Neural cell (in vitro differentiated cells): ENCODE measurements around the gene DTNBP1. TPM values are rescaled to one million over a fixed set of nuclear protein-coding genes. Genes with fewer than 3 reads are reported as not detected.

Experiments
- H2AFZ ChIP-seq: fragments of 200-600, 300-800 bp; sonication (generic), shearing (Covaris generic); 2 replicates; pipeline ENCODE4 v1.6.0; 2014; ENCODE audit warnings: low read depth, mild to moderate bottlenecking, antibody characterized with exemption, low read length, moderate library complexity
- H3F3A ChIP-seq: fragments of 200-600 bp; shearing (Covaris generic); 2 replicates; pipeline ENCODE4 v1.6.1; 2016; ENCODE audit warnings: mild to moderate bottlenecking, moderate library complexity, mixed read lengths, antibody characterized with exemption, low read length; ENCODE audit not compliant: insufficient read depth, poor library complexity, severe bottlenecking
- H3K27ac ChIP-seq: fragments of 200-600, 300-800 bp; sonication (generic), shearing (Covaris generic); 2 replicates; pipeline ENCODE4 v1.5.1; 2014; ENCODE audit warnings: mild to moderate bottlenecking, low read length, moderate library complexity
- H3K27me3 ChIP-seq: fragments of 300-800, 200-600 bp; sonication (generic), shearing (Covaris generic); 2 replicates; pipeline ENCODE4 v1.6.0; 2014; ENCODE audit warnings: mild to moderate bottlenecking, low read depth, low read length, moderate library complexity; ENCODE audit not compliant: insufficient read depth
- H3K36me3 ChIP-seq: fragments of 300-800, 200-600 bp; sonication (generic), shearing (Covaris generic); 2 replicates; pipeline ENCODE4 v1.5.1; 2014; ENCODE audit warnings: mild to moderate bottlenecking, antibody characterized with exemption, low read length, moderate library complexity; ENCODE audit not compliant: insufficient read depth
- H3K4me2 ChIP-seq: fragments of 300-800, 200-600 bp; sonication (generic), shearing (Covaris generic); 2 replicates; pipeline ENCODE4 v1.6.0; 2014; ENCODE audit warnings: mild to moderate bottlenecking, low read length
- H3K4me3 ChIP-seq: fragments of 300-800, 200-600 bp; sonication (generic), shearing (Covaris generic); 2 replicates; pipeline ENCODE4 v1.5.1; 2014; ENCODE audit warnings: mild to moderate bottlenecking, low read length, moderate library complexity
- H3K79me2 ChIP-seq: fragments of 200-600 bp; shearing (Covaris generic); replicated peaks from 2 replicates; pipeline ENCODE4 v1.6.0; 2014; ENCODE audit warnings: mild to moderate bottlenecking, low read length, moderate library complexity; ENCODE audit not compliant: insufficient read depth
- H3K9ac ChIP-seq: fragments of 300-800, 200-600 bp; sonication (generic), shearing (Covaris generic); 2 replicates; pipeline ENCODE4 v1.6.1; 2016; ENCODE audit warnings: mild to moderate bottlenecking, low read length, mixed read lengths
- H3K9me2 ChIP-seq: fragments of 200-600 bp; shearing (Covaris generic); 2 replicates; pipeline ENCODE4 v1.6.1; 2016; ENCODE audit warnings: mild to moderate bottlenecking, low read length, mixed read lengths; ENCODE audit not compliant: insufficient read depth
- H3K9me3 ChIP-seq: fragments of 200-600, 300-800 bp; sonication (generic), shearing (Covaris generic); 2 replicates; pipeline ENCODE4 v1.6.1; 2016; ENCODE audit warnings: mild to moderate bottlenecking, mixed run types, low read length, moderate library complexity, mixed read lengths
- H4K20me1 ChIP-seq: fragments of 200-600 bp; shearing (Covaris generic); 2 replicates; pipeline ENCODE4 v1.6.1; 2016; ENCODE audit warnings: mild to moderate bottlenecking, mixed run types; ENCODE audit not compliant: insufficient read depth
- CTCF ChIP-seq: fragments of 450-650 bp; IDR thresholded peaks from 2 replicates; pipeline ENCODE4 v1.5.1; 2014; ENCODE audit warnings: antibody characterized with exemption, mild to moderate bottlenecking, moderate library complexity; ENCODE audit not compliant: poor library complexity, severe bottlenecking
- EP300 ChIP-seq: fragments of 450-650 bp; conservative IDR thresholded peaks from 2 replicates; pipeline ENCODE4 v1.6.1; 2014; ENCODE audit warnings: antibody characterized with exemption, mild to moderate bottlenecking, moderate library complexity; ENCODE audit not compliant: poor library complexity, severe bottlenecking
- EZH2 ChIP-seq: fragments of 200-600, 300-800 bp; shearing (Covaris generic), sonication (generic); IDR thresholded peaks from 2 replicates; pipeline ENCODE4 v1.6.1; 2014; ENCODE audit warnings: antibody characterized with exemption, low read length, borderline replicate concordance, mild to moderate bottlenecking; ENCODE audit not compliant: insufficient read depth, poor library complexity, severe bottlenecking
- MXI1 ChIP-seq: fragments of 450-650 bp; conservative IDR thresholded peaks from 2 replicates; pipeline ENCODE4 v1.6.1; 2014; ENCODE audit warnings: antibody characterized with exemption, mild to moderate bottlenecking; ENCODE audit not compliant: poor library complexity, severe bottlenecking
- POLR2AphosphoS5 ChIP-seq: IDR thresholded peaks from 2 replicates; pipeline ENCODE4 v1.6.1; 2012
- RAD21 ChIP-seq: fragments of 450-650 bp; conservative IDR thresholded peaks from 2 replicates; pipeline ENCODE4 v1.6.1; 2014; ENCODE audit warnings: antibody characterized with exemption, mild to moderate bottlenecking, moderate library complexity
- REST ChIP-seq: IDR thresholded peaks from 2 replicates; pipeline ENCODE4 v1.6.1; 2012; ENCODE audit warnings: borderline replicate concordance
- SMC3 ChIP-seq: fragments of 450-650 bp; conservative IDR thresholded peaks from 2 replicates; pipeline ENCODE4 v1.6.1; 2014; ENCODE audit warnings: antibody characterized with exemption, mild to moderate bottlenecking, moderate library complexity; ENCODE audit not compliant: poor library complexity
- TAF1 ChIP-seq: IDR thresholded peaks from 2 replicates; pipeline ENCODE4 v1.6.1; 2012; ENCODE audit warnings: low read depth
- polyA plus RNA-seq: library from polyadenylated mRNA; depleted of rRNA; stranded (reverse); fragments of >200 nt; gene quantifications from 2 replicates; pipeline ENCODE4 v1.2.3, GENCODE V29; 2014

DTNBP1 gene
- polyA plus RNA-seq, 1 donor from 2014 or later = 22.6 TPM

- no peaks in the 10 kb centered on the region for H3K36me3 ChIP-seq
- no peaks in the 10 kb centered on the region for H3F3A ChIP-seq
- H3K9me3 ChIP-seq = no peaks in the 10 kb centered on the region
- H3K9me2 ChIP-seq = no peaks in the 10 kb centered on the region
- no peaks in the 10 kb centered on the region for H4K20me1 ChIP-seq
- H3K4me3 ChIP-seq = no peak overlapping the region
- H3K79me2 ChIP-seq = no peaks in the 10 kb centered on the region
- no peak overlapping the region for H3K9ac ChIP-seq
- TF ChIP-seq REST (no peak), RAD21 (no peak), EZH2 (no peak), CTCF (no peak), MXI1 (no peak), POLR2AphosphoS5 (no peak), EP300 (no peak), TAF1 (no peak), SMC3 (no peak)
- H3K27me3 ChIP-seq = no peaks in the 10 kb centered on the region
- H3K4me2 ChIP-seq = no peak overlapping the region
- H3K27ac ChIP-seq = no peak overlapping the region
- no peak overlapping the region for H2AFZ ChIP-seq
Observed at GRCh38 chr6:15530411-15530810, 132.4 kb downstream of the DTNBP1 start.

GRCh38 chr6:15528870-15529269 is 134.0 kb downstream of the DTNBP1 start:
- H4K20me1 ChIP-seq = no peaks in the 10 kb centered on the region
- no peaks in the 10 kb centered on the region for H3F3A ChIP-seq
- TF ChIP-seq RAD21 = no peak
- no peak for TF ChIP-seq CTCF
- TF ChIP-seq REST = no peak
- no peak for TF ChIP-seq EP300
- no peak for TF ChIP-seq POLR2AphosphoS5
- TF ChIP-seq EZH2 = no peak
- no peak for TF ChIP-seq SMC3
- H3K9me3 ChIP-seq = no peaks in the 10 kb centered on the region
- H3K4me3 ChIP-seq = no peak overlapping the region
- no peaks in the 10 kb centered on the region for H3K9me2 ChIP-seq
- no peak overlapping the region for H2AFZ ChIP-seq
- peaks cover 6% of the 10 kb centered on the region for H3K36me3 ChIP-seq
- no peaks in the 10 kb centered on the region for H3K27me3 ChIP-seq
- no peaks in the 10 kb centered on the region for H3K79me2 ChIP-seq
- H3K4me2 ChIP-seq = no peak overlapping the region
- H3K9ac ChIP-seq = no peak overlapping the region
- H3K27ac ChIP-seq = no peak overlapping the region
